ENCODE measurements around the gene TPM2. TPM values are rescaled to one million over a fixed set of nuclear protein-coding genes. Genes with fewer than 3 reads are reported as not detected.
"Not testable (repeated sequence)": the region's sequence is repeated elsewhere in the genome, so short reads cannot be mapped to it uniquely, and the experiment has no call there.

The TPM2 gene
- total RNA-seq, 1 donor from 2014 or later: 1,070 TPM

GRCh38 chr9:35639631-35640030 lies 50.1 kb downstream of the TPM2 start:
- Histone ChIP-seq H3K27me3 (ENCODE audit: low read depth) (no peaks in the 10 kb centered on the region), H3K36me3 (no peaks in the 10 kb centered on the region), H3K27ac (replicated peaks) (no peak overlapping the region), H3K9me3 (replicated peaks) (no peaks in the 10 kb centered on the region), H3K4me1 (peaks cover 4% of the 10 kb centered on the region), H3K4me3 (no peak overlapping the region)
- TF ChIP-seq CTCF (IDR thresholded peaks at IDR 0.05; ENCODE audit: borderline replicate concordance): no peak
- intact Hi-C loops (cut with micrococcal nuclease): no loop called here
- DNase-seq: no peak

- H3K27me3 ChIP-seq (ENCODE audit: low read depth); H3K9me3 ChIP-seq (replicated peaks); H3K27ac ChIP-seq (replicated peaks); DNase-seq; H3K4me3 ChIP-seq; H3K36me3 ChIP-seq; H3K4me1 ChIP-seq; intact Hi-C loops (cut with micrococcal nuclease): not testable (repeated sequence)
Observed at GRCh38 chr9:35639225-35639624, 50.5 kb downstream of the TPM2 start.

GRCh38 chr9:35638751-35639150 lies 51.0 kb downstream of the TPM2 start:
- H3K4me1 ChIP-seq; DNase-seq; intact Hi-C loops (cut with micrococcal nuclease): not testable (repeated sequence)

GRCh38 chr9:35637427-35637955 lies 52.2 kb downstream of the TPM2 start:
- intact Hi-C loops (cut with micrococcal nuclease); H3K27me3 ChIP-seq (ENCODE audit: low read depth); H3K27ac ChIP-seq (replicated peaks); H3K9me3 ChIP-seq (replicated peaks); H3K4me3 ChIP-seq; H3K36me3 ChIP-seq; DNase-seq; H3K4me1 ChIP-seq: not testable (repeated sequence)

More at GRCh38 chr9:35638751-35639150, 51.0 kb downstream of the TPM2 start:
- not testable (repeated sequence) for H3K27ac ChIP-seq (replicated peaks); H3K4me3 ChIP-seq; H3K36me3 ChIP-seq; H3K27me3 ChIP-seq (ENCODE audit: low read depth); H3K9me3 ChIP-seq (replicated peaks)

GRCh38 chr9:35636877-35637246 lies 52.9 kb downstream of the TPM2 start:
- DNase-seq; H3K36me3 ChIP-seq; H3K4me1 ChIP-seq; H3K4me3 ChIP-seq; intact Hi-C loops (cut with micrococcal nuclease); H3K9me3 ChIP-seq (replicated peaks); H3K27me3 ChIP-seq (ENCODE audit: low read depth): not testable (repeated sequence)
- H3K27ac ChIP-seq (replicated peaks): peak overlapping the region; percentile 30

GRCh38 chr9:35636135-35636876 lies 53.4 kb downstream of the TPM2 start:
- TF ChIP-seq CTCF (IDR thresholded peaks at IDR 0.05; ENCODE audit: borderline replicate concordance): no peak
- Histone ChIP-seq H3K4me3 (no peak overlapping the region), H3K4me1 (peaks cover 4% of the 10 kb centered on the region), H3K36me3 (no peaks in the 10 kb centered on the region), H3K27ac (replicated peaks) (peak overlapping the region; percentile 30), H3K27me3 (ENCODE audit: low read depth) (no peaks in the 10 kb centered on the region), H3K9me3 (replicated peaks) (no peaks in the 10 kb centered on the region)
- intact Hi-C loops (cut with micrococcal nuclease): no loop called here
- no peak for DNase-seq

- no peaks in the 10 kb centered on the region for H3K36me3 ChIP-seq
- H3K27ac ChIP-seq (replicated peaks): no peak overlapping the region
- intact Hi-C loops (cut with micrococcal nuclease): no loop called here
- no peak for TF ChIP-seq CTCF (IDR thresholded peaks at IDR 0.05; ENCODE audit: borderline replicate concordance)
- DNase-seq: no peak
- H3K9me3 ChIP-seq (replicated peaks): no peaks in the 10 kb centered on the region
- peaks cover 4% of the 10 kb centered on the region for H3K4me1 ChIP-seq
- H3K27me3 ChIP-seq (ENCODE audit: low read depth): no peaks in the 10 kb centered on the region
- H3K4me3 ChIP-seq: no peak overlapping the region
Observed at GRCh38 chr9:35635730-35636129, 54.0 kb downstream of the TPM2 start.

Small RNAs within 50 kb of the gene (microRNA-seq; reads per million reads assigned to microRNA genes)
- gene MIR6852 (not detected), gene MIR6853 (not detected)

Other genes starting within 250 kb of the TPM2 start
- 27.5 TPM for gene RUSC2, start 199.8 kb downstream of the TPM2 start, total RNA-seq
- gene TESK1, start 84.7 kb downstream of the TPM2 start, total RNA-seq: 25.4 TPM
- 0.63 TPM for gene CD72, start 71.5 kb downstream of the TPM2 start, total RNA-seq
- not detected for gene SIT1, start 39.0 kb downstream of the TPM2 start, total RNA-seq
- gene RMRP, start 31.9 kb downstream of the TPM2 start, total RNA-seq: 15,093 TPM
- 44.3 TPM for gene CCDC107, start 31.6 kb downstream of the TPM2 start, total RNA-seq
- 0.27 TPM for gene ARHGEF39, start 24.7 kb downstream of the TPM2 start, total RNA-seq
- not detected for gene CA9, start 16.0 kb downstream of the TPM2 start, total RNA-seq
- 234 TPM for gene TLN1, start 42.3 kb upstream of the TPM2 start, total RNA-seq
- 20.6 TPM for gene CREB3, start 42.7 kb upstream of the TPM2 start, total RNA-seq
- gene GBA2, start 59.3 kb upstream of the TPM2 start, total RNA-seq: 75.0 TPM
- gene RGP1, start 59.4 kb upstream of the TPM2 start, total RNA-seq: 30.2 TPM
- not detected for gene MSMP, start 64.4 kb upstream of the TPM2 start, total RNA-seq
- gene NPR2, start 101.7 kb upstream of the TPM2 start, total RNA-seq: 24.2 TPM
- 3.4 TPM for gene SPAG8, start 122.3 kb upstream of the TPM2 start, total RNA-seq
- 71.1 TPM for gene HINT2, start 125.1 kb upstream of the TPM2 start, total RNA-seq
- gene FAM221B, start 138.8 kb upstream of the TPM2 start, total RNA-seq: not detected
- gene TMEM8B, start 139.3 kb upstream of the TPM2 start, total RNA-seq: 17.5 TPM
- not detected for gene OR13J1, start 180.5 kb upstream of the TPM2 start, total RNA-seq
- gene HRCT1, start 216.3 kb upstream of the TPM2 start, total RNA-seq: 6.2 TPM
- gene SPAAR, start 219.6 kb upstream of the TPM2 start, total RNA-seq: 6.5 TPM

All from left ventricle myocardium inferior (tissue), 1 donor.